GM10847 (cell line): ENCODE results near the gene MAP1LC3B2.

Experiments used
- POLR2A ChIP-seq: IDR thresholded peaks from 2 replicates; pipeline ENCODE4 v1.6.1; 2011; ENCODE audit not compliant: insufficient read length; ENCODE audit errors: extremely low read depth

Gene MAP1LC3B2

GRCh38 chr12:116533343-116534251, 25.6 kb upstream of the MAP1LC3B2 start:
- no peak for TF ChIP-seq POLR2A

GRCh38 chr12:116534311-116535121, 24.7 kb upstream of the MAP1LC3B2 start:
- TF ChIP-seq POLR2A: no peak

- no peak for TF ChIP-seq POLR2A
Measured at GRCh38 chr12:116535241-116535640, 23.9 kb upstream of the MAP1LC3B2 start.

- no peak for TF ChIP-seq POLR2A
Measured at GRCh38 chr12:116537101-116537904, 21.9 kb upstream of the MAP1LC3B2 start.

- TF ChIP-seq POLR2A: no peak
Measured at GRCh38 chr12:116538076-116538591, 21.0 kb upstream of the MAP1LC3B2 start.

GRCh38 chr12:116538682-116539305, 20.4 kb upstream of the MAP1LC3B2 start:
- TF ChIP-seq POLR2A: no peak

GRCh38 chr12:116539361-116539771, 19.8 kb upstream of the MAP1LC3B2 start:
- no peak for TF ChIP-seq POLR2A

GRCh38 chr12:116539905-116540482, 19.2 kb upstream of the MAP1LC3B2 start:
- TF ChIP-seq POLR2A: no peak

- no peak for TF ChIP-seq POLR2A
Measured at GRCh38 chr12:116540622-116541152, 18.5 kb upstream of the MAP1LC3B2 start.

- TF ChIP-seq POLR2A: no peak
Measured at GRCh38 chr12:116541547-116542344, 17.4 kb upstream of the MAP1LC3B2 start.

- no peak for TF ChIP-seq POLR2A
Measured at GRCh38 chr12:116542345-116542956, 16.7 kb upstream of the MAP1LC3B2 start.

GRCh38 chr12:116544656-116545055, 14.5 kb upstream of the MAP1LC3B2 start:
- no peak for TF ChIP-seq POLR2A

- no peak for TF ChIP-seq POLR2A
Measured at GRCh38 chr12:116545144-116545543, 14.0 kb upstream of the MAP1LC3B2 start.
